Activated T-cell treated with anti-CD3 and anti-CD28 coated beads, Interleukin-2, amount 50 U/mL, for 48 hours (primary cell): ENCODE results near the gene LRRC3.

ENCODE experiments used
- DNase-seq, 2 experiments: peaks; one replicate each; pipeline ENCODE4 v3.0.0-alpha.2; 2020

Gene LRRC3

GRCh38 chr21:44459712-44460440, 4.6 kb downstream of the LRRC3 start:
- DNase-seq: no peak

GRCh38 chr21:44460441-44460755, 5.1 kb downstream of the LRRC3 start:
- no peak for DNase-seq

GRCh38 chr21:44461005-44461404, 5.7 kb downstream of the LRRC3 start:
- no peak for DNase-seq

- DNase-seq: no peak
These were observed 6.2 kb downstream of the LRRC3 start for GRCh38 chr21:44461464-44462001.

GRCh38 chr21:44462086-44462833, 7.0 kb downstream of the LRRC3 start:
- DNase-seq: no peak

GRCh38 chr21:44462834-44463200, 7.5 kb downstream of the LRRC3 start:
- DNase-seq: no peak

GRCh38 chr21:44463724-44464123, 8.4 kb downstream of the LRRC3 start:
- DNase-seq: no peak

- no peak for DNase-seq
These were observed 9.0 kb downstream of the LRRC3 start for GRCh38 chr21:44464351-44464750.

- no peak for DNase-seq
These were observed 11.1 kb downstream of the LRRC3 start for GRCh38 chr21:44466351-44466954.

- DNase-seq: no peak
These were observed 11.9 kb downstream of the LRRC3 start for GRCh38 chr21:44466996-44467858.

- DNase-seq: no peak
These were observed 12.5 kb downstream of the LRRC3 start for GRCh38 chr21:44467859-44468195.

GRCh38 chr21:44471341-44471740, 16.0 kb downstream of the LRRC3 start:
- no peak for DNase-seq

- no peak for DNase-seq
These were observed 16.7 kb downstream of the LRRC3 start for GRCh38 chr21:44471996-44472395.

- DNase-seq: no peak
These were observed 18.7 kb downstream of the LRRC3 start for GRCh38 chr21:44473915-44474555.

- no peak for DNase-seq
These were observed 20.0 kb downstream of the LRRC3 start for GRCh38 chr21:44475266-44475845.

- DNase-seq: no peak
These were observed 21.8 kb downstream of the LRRC3 start for GRCh38 chr21:44477131-44477530.

- no peak for DNase-seq
These were observed 22.4 kb downstream of the LRRC3 start for GRCh38 chr21:44477712-44478111.

- no peak for DNase-seq
These were observed 23.0 kb downstream of the LRRC3 start for GRCh38 chr21:44478124-44478800.

- DNase-seq: no peak
These were observed 23.5 kb downstream of the LRRC3 start for GRCh38 chr21:44478801-44479167.

- DNase-seq: peak; percentile 70 to 75
These were observed 24.4 kb downstream of the LRRC3 start for GRCh38 chr21:44479556-44480199.
